Hair follicular keratinocyte (primary cell): Measurements from ENCODE around the gene ZSWIM7. TPM values are rescaled to one million over a fixed set of nuclear protein-coding genes. Genes with fewer than 3 reads are reported as not detected.

Experiments used
- total RNA-seq: library from RNA; depleted of rRNA; stranded (reverse); fragments of >200 nt; gene quantifications from 2 replicates; pipeline ENCODE4 v1.2.3, GENCODE V29; 2015

Gene ZSWIM7
- total RNA-seq = 15.6 and 20.3 TPM in 2 replicates

DNA sequence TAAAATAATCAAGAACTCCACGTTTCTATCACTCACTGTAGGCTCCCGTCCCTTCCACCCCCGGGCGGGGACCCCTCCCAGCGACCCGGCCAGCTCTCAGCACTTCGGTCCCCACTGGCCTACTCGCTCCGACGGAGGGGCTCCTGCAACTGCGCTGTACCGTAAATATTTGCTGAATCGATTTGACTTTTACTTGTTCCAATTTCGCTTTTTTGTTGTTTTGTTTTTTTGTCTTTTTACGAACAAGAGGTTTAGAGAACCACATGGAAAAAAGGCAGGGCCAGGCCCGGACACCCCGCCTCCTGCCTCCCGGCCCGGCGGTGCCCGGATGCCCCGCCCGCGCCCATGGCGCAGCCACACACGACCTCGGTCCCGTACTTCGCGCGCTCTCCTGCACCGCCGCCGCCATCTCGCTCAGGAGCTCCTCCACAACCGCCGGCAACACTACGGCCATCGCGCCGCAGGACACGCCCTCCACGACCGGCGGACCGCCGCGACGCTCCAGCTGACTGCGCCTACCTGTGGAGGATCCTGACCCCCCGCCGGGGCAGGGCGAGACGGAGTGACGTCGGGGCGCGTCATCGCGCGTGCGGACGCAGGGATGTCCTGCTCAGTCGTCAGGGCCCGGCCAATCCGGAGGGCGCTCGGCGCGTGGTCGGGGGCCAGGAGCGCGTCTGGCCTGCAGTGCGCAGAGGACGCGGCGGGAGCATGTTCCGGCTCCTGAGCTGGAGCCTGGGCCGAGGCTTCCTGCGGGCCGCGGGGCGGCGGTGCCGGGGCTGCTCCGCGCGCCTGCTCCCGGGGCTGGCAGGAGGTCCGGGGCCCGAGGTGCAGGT lies at the start of gene ZSWIM7, which contains the start of gene TTC19:
TSS of gene ZSWIM7 (minus strand) at position 564 of the 833 bp plus-strand sequence. CDS start at position 454, 110 bp downstream.
TSS of gene TTC19 (plus strand) at position 684 of the 833 bp plus-strand sequence. CDS start at position 709, 25 bp downstream.

GRCh38 chr17:15944759-15945526 lies 54.6 kb downstream of the ZSWIM7 start, which contains the start of gene ADORA2B:
Gene ADORA2B, plus strand, starts transcription at chr17:15945130. Its CDS starts 119 bp downstream, at chr17:15945249.

Other genes starting within 250 kb of the ZSWIM7 start
- gene ADORA2B, start 54.6 kb downstream of the ZSWIM7 start, total RNA-seq = 53.3 and 69.1 TPM in 2 replicates
- gene TTC19, start 120 bp upstream of the ZSWIM7 start, total RNA-seq = 50.4 and 57.9 TPM in 2 replicates
- 53.0 and 64.3 TPM in 2 replicates for gene NCOR1, start 215.8 kb upstream of the ZSWIM7 start, total RNA-seq
- 11.9 and 20.4 TPM in 2 replicates for gene PIGL, start 217.5 kb upstream of the ZSWIM7 start, total RNA-seq